ENCODE measurements around the gene PAK4. TPM values are rescaled to one million over a fixed set of nuclear protein-coding genes. Genes with fewer than 3 reads are reported as not detected.
A peak's percentile ranks its signal among the peaks of the same experiment; 100 is the strongest.

The PAK4 gene
- total RNA-seq, 2 donors from 2014 or later = 63.9 to 68.1 TPM

- Histone ChIP-seq H3K9ac (ENCODE audit: extremely low read depth, low read length, poor library complexity, severe bottlenecking) (no peak overlapping the region), H3K4me3 (ENCODE audit: low read length) (no peak overlapping the region), H3K4me1 (ENCODE audit: control insufficient read depth, insufficient read depth, low read length) (no peaks in the 10 kb centered on the region), H3K36me3 (ENCODE audit: control insufficient read depth, insufficient read depth, low read length) (no peaks in the 10 kb centered on the region), H3K27me3 (ENCODE audit: control insufficient read depth, insufficient read depth, low read length, poor library complexity, severe bottlenecking) (no peaks in the 10 kb centered on the region), H3K27ac (ENCODE audit: low read depth, low read length) (no peak overlapping the region), H3K9me3 (ENCODE audit: control insufficient read depth, low read length) (no peaks in the 10 kb centered on the region)
- H3K27me3 Mint-ChIP-seq (ENCODE audit: insufficient read depth) = no peaks in the 10 kb centered on the region
- peak overlapping the region; percentile 79 for H3K27ac Mint-ChIP-seq
- no peaks in the 10 kb centered on the region for H3K4me1 Mint-ChIP-seq
- peaks cover 5% of the 10 kb centered on the region for H3K36me3 Mint-ChIP-seq (ENCODE audit: low read depth)
- no peak overlapping the region for H3K4me3 Mint-ChIP-seq
- TF ChIP-seq, protein P1, sequence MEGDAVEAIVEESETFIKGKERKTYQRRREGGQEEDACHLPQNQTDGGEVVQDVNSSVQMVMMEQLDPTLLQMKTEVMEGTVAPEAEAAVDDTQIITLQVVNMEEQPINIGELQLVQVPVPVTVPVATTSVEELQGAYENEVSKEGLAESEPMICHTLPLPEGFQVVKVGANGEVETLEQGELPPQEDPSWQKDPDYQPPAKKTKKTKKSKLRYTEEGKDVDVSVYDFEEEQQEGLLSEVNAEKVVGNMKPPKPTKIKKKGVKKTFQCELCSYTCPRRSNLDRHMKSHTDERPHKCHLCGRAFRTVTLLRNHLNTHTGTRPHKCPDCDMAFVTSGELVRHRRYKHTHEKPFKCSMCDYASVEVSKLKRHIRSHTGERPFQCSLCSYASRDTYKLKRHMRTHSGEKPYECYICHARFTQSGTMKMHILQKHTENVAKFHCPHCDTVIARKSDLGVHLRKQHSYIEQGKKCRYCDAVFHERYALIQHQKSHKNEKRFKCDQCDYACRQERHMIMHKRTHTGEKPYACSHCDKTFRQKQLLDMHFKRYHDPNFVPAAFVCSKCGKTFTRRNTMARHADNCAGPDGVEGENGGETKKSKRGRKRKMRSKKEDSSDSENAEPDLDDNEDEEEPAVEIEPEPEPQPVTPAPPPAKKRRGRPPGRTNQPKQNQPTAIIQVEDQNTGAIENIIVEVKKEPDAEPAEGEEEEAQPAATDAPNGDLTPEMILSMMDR (conservative IDR thresholded peaks at IDR 0.05) = no peak
- DNase-seq = no peak
- H3K9me3 Mint-ChIP-seq = no peaks in the 10 kb centered on the region
- 93 to 100% methylated on average over 3 to 6 of the region's 6 CpGs for WGBS, 2 experiments (ENCODE audit: insufficient coverage in 1 of 2, insufficient read length in 1 of 2)
Observed at GRCh38 chr19:39164289-39164688, 38.7 kb downstream of the PAK4 start.

DNA sequence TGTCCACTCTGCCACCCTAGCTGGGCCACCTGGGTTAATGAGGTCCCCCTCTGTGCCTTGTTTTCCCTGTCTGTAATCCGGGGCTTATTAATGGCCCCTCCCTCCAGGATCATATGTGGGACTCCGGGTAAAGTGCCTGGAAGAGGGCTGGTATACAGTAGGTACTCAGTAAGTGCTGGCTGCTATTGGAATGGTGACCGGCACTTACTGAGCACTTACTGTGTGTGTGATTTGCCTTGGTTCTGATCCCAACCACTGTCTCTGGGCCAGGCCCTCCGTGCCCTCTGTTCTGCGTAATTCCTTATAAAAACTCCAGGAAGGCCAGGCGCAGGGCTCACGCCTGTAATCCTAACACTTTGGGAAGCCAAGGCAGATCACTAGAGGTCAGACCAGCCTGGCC lies 40.3 kb downstream of the PAK4 start:
- peaks cover 6% of the 10 kb centered on the region for H3K36me3 Mint-ChIP-seq (ENCODE audit: low read depth)
- 81 to 97% methylated on average over 4 to 7 of the region's 7 CpGs for WGBS, 2 experiments (ENCODE audit: insufficient coverage in 1 of 2, insufficient read length in 1 of 2)
- no peaks in the 10 kb centered on the region for H3K4me1 Mint-ChIP-seq
- DNase-seq = no peak
- TF ChIP-seq, protein P1 (conservative IDR thresholded peaks at IDR 0.05) = no peak
- no peak overlapping the region for H3K4me3 Mint-ChIP-seq
- no peak overlapping the region for H3K27ac ChIP-seq (ENCODE audit: low read depth, low read length)
- no peaks in the 10 kb centered on the region for H3K9me3 ChIP-seq (ENCODE audit: control insufficient read depth, low read length)
- no peaks in the 10 kb centered on the region for H3K9me3 Mint-ChIP-seq
- no peaks in the 10 kb centered on the region for H3K36me3 ChIP-seq (ENCODE audit: control insufficient read depth, insufficient read depth, low read length)
- H3K9ac ChIP-seq (ENCODE audit: extremely low read depth, low read length, poor library complexity, severe bottlenecking) = no peak overlapping the region
- no peaks in the 10 kb centered on the region for H3K4me1 ChIP-seq (ENCODE audit: control insufficient read depth, insufficient read depth, low read length)
- H3K27me3 Mint-ChIP-seq (ENCODE audit: insufficient read depth) = no peaks in the 10 kb centered on the region
- H3K27me3 ChIP-seq (ENCODE audit: control insufficient read depth, insufficient read depth, low read length, poor library complexity, severe bottlenecking) = no peaks in the 10 kb centered on the region
- no peak overlapping the region for H3K27ac Mint-ChIP-seq
- no peak overlapping the region for H3K4me3 ChIP-seq (ENCODE audit: low read length)

GRCh38 chr19:39166571-39167391 lies 41.2 kb downstream of the PAK4 start:
- H3K36me3 ChIP-seq (ENCODE audit: control insufficient read depth, insufficient read depth, low read length) = no peaks in the 10 kb centered on the region
- Mint-ChIP-seq H3K9me3 (no peaks in the 10 kb centered on the region), H3K36me3 (ENCODE audit: low read depth) (peaks cover 6% of the 10 kb centered on the region), H3K4me3 (no peak overlapping the region), H3K27me3 (ENCODE audit: insufficient read depth) (no peaks in the 10 kb centered on the region), H3K27ac (no peak overlapping the region), H3K4me1 (no peaks in the 10 kb centered on the region)
- H3K27ac ChIP-seq (ENCODE audit: low read depth, low read length) = no peak overlapping the region
- H3K9me3 ChIP-seq (ENCODE audit: control insufficient read depth, low read length) = no peaks in the 10 kb centered on the region
- WGBS, 2 experiments (ENCODE audit: insufficient coverage in 1 of 2, insufficient read length in 1 of 2) = 86% methylated on average over 14 to 24 of the region's 24 CpGs
- H3K9ac ChIP-seq (ENCODE audit: extremely low read depth, low read length, poor library complexity, severe bottlenecking) = no peak overlapping the region
- H3K4me1 ChIP-seq (ENCODE audit: control insufficient read depth, insufficient read depth, low read length) = no peaks in the 10 kb centered on the region
- H3K4me3 ChIP-seq (ENCODE audit: low read length) = no peak overlapping the region
- TF ChIP-seq, protein P1 (conservative IDR thresholded peaks at IDR 0.05) = no peak
- no peaks in the 10 kb centered on the region for H3K27me3 ChIP-seq (ENCODE audit: control insufficient read depth, insufficient read depth, low read length, poor library complexity, severe bottlenecking)
- peak; percentile 63 for DNase-seq
